Caco-2 (cell line): ENCODE results near the gene FHIT. TPM values are rescaled to one million over a fixed set of nuclear protein-coding genes. Genes with fewer than 3 reads are reported as not detected.

ENCODE experiments used
- BruUV-seq: library from RNA; stranded (reverse); fragments of 400-500 nt; replicated peaks from 2 replicates; lab custom pipeline; 2021; lab: Mats Ljungman, UMichigan
- CTCF ChIA-PET: fragments of 300-600 bp; sonication (Branson Sonifier 250); formaldehyde crosslinking; loops from one replicate; lab custom pipeline; 2022; ENCODE audit warnings: antibody characterized with exemption; lab: Charles Lee
- POLR2A ChIA-PET: fragments of 300-600 bp; sonication (Branson Sonifier 250); formaldehyde crosslinking; loops from one replicate; lab custom pipeline; 2022; ENCODE audit warnings: antibody characterized with exemption; lab: Charles Lee
- DNase-seq, 2 experiments: peaks; one replicate each; pipeline versions ENCODE4 v3.0.0 to v3.0.0-alpha.2; 2020 to 2022
- H3K27me3 ChIP-seq: replicated peaks from 2 replicates; pipeline ENCODE4 v1.6.0; 2011; ENCODE audit warnings: low read length; ENCODE audit not compliant: control insufficient read depth, insufficient read depth
- H3K36me3 ChIP-seq: 2 replicates; pipeline ENCODE4 v1.5.1; 2011; ENCODE audit warnings: low read length; ENCODE audit not compliant: control insufficient read depth, insufficient read depth
- H3K4me1 ChIP-seq: fragments of 250-450 bp; sonication (Bioruptor Pico); 2 replicates; pipeline ENCODE4 v1.5.1; 2020; ENCODE audit warnings: mild to moderate bottlenecking
- H3K4me3 ChIP-seq: 2 replicates; pipeline ENCODE4 v1.5.1; 2011; ENCODE audit warnings: low read depth, mild to moderate bottlenecking, control low read depth, low read length
- H3K9me3 ChIP-seq: fragments of 250-450 bp; sonication (Bioruptor Pico); 2 replicates; pipeline ENCODE4 v1.5.1; 2020; ENCODE audit warnings: mild to moderate bottlenecking, moderate library complexity
- H3K27ac Mint-ChIP-seq: one replicate; pipeline ENCODE4 v1.8.0; 2022; ENCODE audit warnings: mixed read lengths; ENCODE audit not compliant: unreplicated experiment
- H3K27me3 Mint-ChIP-seq: one replicate; pipeline ENCODE4 v1.8.0; 2022; ENCODE audit warnings: mixed read lengths; ENCODE audit not compliant: insufficient read depth, unreplicated experiment
- H3K36me3 Mint-ChIP-seq: one replicate; pipeline ENCODE4 v1.8.0; 2022; ENCODE audit warnings: mild to moderate bottlenecking, mixed read lengths; ENCODE audit not compliant: insufficient read depth, unreplicated experiment
- H3K4me1 Mint-ChIP-seq: one replicate; pipeline ENCODE4 v1.8.0; 2022; ENCODE audit warnings: low read depth, mixed read lengths; ENCODE audit not compliant: unreplicated experiment
- H3K4me3 Mint-ChIP-seq: one replicate; pipeline ENCODE4 v1.8.0; 2022; ENCODE audit warnings: mild to moderate bottlenecking, moderate library complexity, mixed read lengths; ENCODE audit not compliant: unreplicated experiment
- H3K9me3 Mint-ChIP-seq: one replicate; pipeline ENCODE4 v1.8.0; 2022; ENCODE audit warnings: mixed read lengths; ENCODE audit not compliant: unreplicated experiment
- CTCF ChIP-seq, 2 experiments: fragments of 200-600 bp in 1 of 2; IDR thresholded peaks; 1 replicate in 1 of 2; 2 replicates in 1 of 2; pipeline versions ENCODE4 v1.5.1 to v1.8.0; 2011 to 2022; ENCODE audit warnings: antibody characterized with exemption in 1 of 2, control low read depth in 1 of 2, inconsistent platforms in 1 of 2, low read depth in 1 of 2, low read length in 1 of 2, mild to moderate bottlenecking in 1 of 2, moderate library complexity in 1 of 2; ENCODE audit not compliant: insufficient read depth in 1 of 2, severe bottlenecking in 1 of 2, unreplicated experiment in 1 of 2
- intact Hi-C: fragments of 100-400 bp; cut with micrococcal nuclease; formaldehyde crosslinking; loops from one replicate; pipeline ENCODE4 v1.10.0; 2022; ENCODE audit not compliant: unreplicated experiment
- total RNA-seq: library from RNA; stranded (reverse); gene quantifications from 2 replicates; pipeline ENCODE4 v1.2.3, GENCODE V29; 2022

The FHIT gene
- total RNA-seq, 1 experiment from 2014 or later: 8.3 TPM

DNA sequence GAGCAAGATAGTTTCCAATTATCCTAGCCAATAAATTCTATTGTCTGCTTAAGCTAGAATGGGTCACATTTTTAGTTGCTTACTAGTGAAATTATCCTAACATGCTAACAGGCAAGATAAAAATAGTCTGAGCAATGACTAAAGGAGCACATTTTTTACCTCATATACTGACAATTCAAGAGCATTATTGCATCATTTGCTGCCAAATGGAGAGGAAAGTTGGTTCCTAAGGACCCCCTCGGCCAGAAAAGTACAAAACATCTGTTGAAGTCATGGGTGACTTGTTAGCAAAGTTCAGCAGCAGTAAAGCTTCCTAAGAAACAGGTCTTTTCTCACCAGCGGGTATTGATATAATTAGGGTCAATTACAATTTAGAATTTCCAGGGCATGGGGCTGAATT lies 1001.0 kb downstream of the FHIT start:
- Mint-ChIP-seq H3K27ac (no peak overlapping the region), H3K27me3 (no peaks in the 10 kb centered on the region), H3K36me3 (no peaks in the 10 kb centered on the region), H3K9me3 (no peaks in the 10 kb centered on the region), H3K4me1 (no peaks in the 10 kb centered on the region), H3K4me3 (no peak overlapping the region)
- no peak for TF ChIP-seq CTCF (IDR thresholded peaks at IDR 0.05; ENCODE audit: insufficient read depth in 1 of 2, low read depth in 1 of 2, low read length in 1 of 2, severe bottlenecking in 1 of 2, unreplicated experiment in 1 of 2)
- DNase-seq: no peak
- CTCF ChIA-PET: no interaction called here
- Histone ChIP-seq H3K4me1 (no peaks in the 10 kb centered on the region), H3K9me3 (no peaks in the 10 kb centered on the region), H3K36me3 (no peaks in the 10 kb centered on the region), H3K27me3 (no peaks in the 10 kb centered on the region), H3K4me3 (no peak overlapping the region)
- no TSS peak for BruUV-seq
- POLR2A ChIA-PET: no interaction called here
- intact Hi-C loops: no loop called here

- intact Hi-C loops: no loop called here
- DNase-seq: no peak
- no peaks in the 10 kb centered on the region for H3K4me1 ChIP-seq
- no peak for TF ChIP-seq CTCF (IDR thresholded peaks at IDR 0.05; ENCODE audit: insufficient read depth in 1 of 2, low read depth in 1 of 2, low read length in 1 of 2, severe bottlenecking in 1 of 2, unreplicated experiment in 1 of 2)
- POLR2A ChIA-PET: no interaction called here
- no peaks in the 10 kb centered on the region for H3K27me3 ChIP-seq
- Mint-ChIP-seq H3K4me1 (no peaks in the 10 kb centered on the region), H3K9me3 (no peaks in the 10 kb centered on the region), H3K36me3 (no peaks in the 10 kb centered on the region), H3K27ac (no peak overlapping the region), H3K27me3 (no peaks in the 10 kb centered on the region), H3K4me3 (no peak overlapping the region)
- H3K4me3 ChIP-seq: no peak overlapping the region
- CTCF ChIA-PET: no interaction called here
- no TSS peak for BruUV-seq
- H3K36me3 ChIP-seq: no peaks in the 10 kb centered on the region
- no peaks in the 10 kb centered on the region for H3K9me3 ChIP-seq
Measured at GRCh38 chr3:60246361-60246760, 1004.9 kb downstream of the FHIT start.

- Histone ChIP-seq H3K4me3 (no peak overlapping the region), H3K9me3 (no peaks in the 10 kb centered on the region), H3K27me3 (no peaks in the 10 kb centered on the region), H3K4me1 (peaks cover 11% of the 10 kb centered on the region; the same call in 1 of the 2 replicates), H3K36me3 (no peaks in the 10 kb centered on the region)
- intact Hi-C loops: no loop called here
- ChIA-PET POLR2A (no interaction called here), CTCF (no interaction called here)
- Mint-ChIP-seq H3K9me3 (no peaks in the 10 kb centered on the region), H3K27ac (no peak overlapping the region), H3K4me3 (no peak overlapping the region), H3K4me1 (peaks cover 6% of the 10 kb centered on the region), H3K36me3 (no peaks in the 10 kb centered on the region), H3K27me3 (no peaks in the 10 kb centered on the region)
- no TSS peak for BruUV-seq
- DNase-seq: no peak
- TF ChIP-seq CTCF (IDR thresholded peaks at IDR 0.05; ENCODE audit: insufficient read depth in 1 of 2, low read depth in 1 of 2, low read length in 1 of 2, severe bottlenecking in 1 of 2, unreplicated experiment in 1 of 2): no peak
Measured at GRCh38 chr3:60243456-60243855, 1007.8 kb downstream of the FHIT start.
